B cell (primary cell): ENCODE data around the gene RILPL1. TPM values are rescaled to one million over a fixed set of nuclear protein-coding genes. Genes with fewer than 3 reads are reported as not detected.
"Not testable (repeated sequence)": the region's sequence is repeated elsewhere in the genome, so short reads cannot be mapped to it uniquely, and the experiment has no call there.

Experiments
- ATAC-seq: fragments of 200-7000 bp; cut with Tn5 transposase; one replicate; pipeline ENCODE4 v1.10.0; 2021; ENCODE audit warnings: low read depth, mild to moderate bottlenecking, moderate number of reproducible peaks, moderate library complexity
- CTCF ChIA-PET: fragments of 350-600 bp; sonication (Branson Sonifier 250); formaldehyde crosslinking; loops from one replicate; lab custom pipeline; 2021; ENCODE audit warnings: antibody characterized with exemption, inconsistent platforms; lab: Charles Lee
- POLR2A ChIA-PET: fragments of 350-600 bp; sonication (Branson Sonifier 250); formaldehyde crosslinking; loops from one replicate; lab custom pipeline; 2021; ENCODE audit warnings: antibody characterized with exemption; lab: Charles Lee
- DNase-seq: peaks from one replicate; pipeline ENCODE4 v3.0.0; 2013
- H2AFZ ChIP-seq: 2 replicates; pipeline ENCODE4 v1.6.1; 2012; ENCODE audit warnings: mild to moderate bottlenecking, low read depth, low read length; ENCODE audit not compliant: insufficient read depth, poor library complexity, severe bottlenecking
- H3K27ac ChIP-seq, 2 donors: 1 replicate in 1 of 2; 2 replicates in 1 of 2; pipeline ENCODE4 v1.5.1; 2012 to 2013; ENCODE audit warnings: low read length in 2 of 2, mild to moderate bottlenecking in 2 of 2, moderate library complexity in 1 of 2
- H3K27me3 ChIP-seq, 4 experiments: fragments of 200-600 bp in 1 of 4; sonication (generic) in 1 of 4; replicated peaks in 1 of 4; 1 replicate in 2 of 4; 2 replicates in 2 of 4; pipeline versions ENCODE4 v1.6.1 to v1.7.0; 2013 to 2016; ENCODE audit warnings: low read length in 3 of 4, mild to moderate bottlenecking in 2 of 4, mixed read lengths in 1 of 4, moderate library complexity in 1 of 4; ENCODE audit not compliant: insufficient read depth in 4 of 4, control insufficient read depth in 3 of 4; ENCODE audit errors: control extremely low read depth in 1 of 4
- H3K36me3 ChIP-seq, 2 experiments: replicated peaks in 1 of 2; 1 replicate in 1 of 2; 2 replicates in 1 of 2; pipeline versions ENCODE4 v1.6.1 to v1.7.1; 2013; ENCODE audit warnings: low read length in 1 of 2; ENCODE audit not compliant: insufficient read depth in 2 of 2, control insufficient read depth in 1 of 2; ENCODE audit errors: control extremely low read depth in 1 of 2, extremely low read depth in 1 of 2
- H3K4me1 ChIP-seq, 2 donors: fragments of 200-600 bp in 1 of 2; sonication (generic) in 1 of 2; 1 replicate in 1 of 2; 2 replicates in 1 of 2; pipeline versions ENCODE4 v1.5.1 to v1.6.1; 2013 to 2017; ENCODE audit warnings: low read length in 2 of 2; ENCODE audit not compliant: control insufficient read depth in 2 of 2, insufficient read depth in 2 of 2
- H3K4me2 ChIP-seq: replicated peaks from 2 replicates; pipeline ENCODE3; 2012; ENCODE audit warnings: mild to moderate bottlenecking, low read depth, low read length; ENCODE audit not compliant: poor library complexity, severe bottlenecking
- H3K4me3 ChIP-seq, 5 experiments: fragments of 200-600 bp in 1 of 5; sonication (generic) in 1 of 5; 1 replicate in 3 of 5; 2 replicates in 2 of 5; pipeline versions ENCODE4 v1.5.1 to v1.7.0; 2011 to 2016; ENCODE audit warnings: low read length in 4 of 5, mild to moderate bottlenecking in 4 of 5, low read depth in 2 of 5, control low read depth in 1 of 5, moderate library complexity in 1 of 5; ENCODE audit not compliant: insufficient read depth in 1 of 5; ENCODE audit errors: control extremely low read depth in 1 of 5, extremely low read depth in 1 of 5
- H3K79me2 ChIP-seq: fragments of 200-600 bp; sonication (generic); one replicate; pipeline ENCODE4 v1.6.0; 2016; ENCODE audit warnings: low read length; ENCODE audit not compliant: control insufficient read depth, insufficient read depth
- H3K9ac ChIP-seq: fragments of 200-600 bp; sonication (generic); 2 replicates; pipeline ENCODE4 v1.6.1; 2017; ENCODE audit warnings: mild to moderate bottlenecking, low read length, moderate library complexity
- H3K9me3 ChIP-seq, 3 donors: one replicate each; pipeline versions ENCODE4 v1.6.1 to v1.7.1; 2013; ENCODE audit warnings: low read length in 2 of 3; ENCODE audit not compliant: control insufficient read depth in 2 of 3, insufficient read depth in 1 of 3; ENCODE audit errors: control extremely low read depth in 1 of 3
- H4K20me1 ChIP-seq: 2 replicates; pipeline ENCODE4 v1.6.0; 2012; ENCODE audit warnings: mild to moderate bottlenecking, low read length; ENCODE audit not compliant: insufficient read depth, control insufficient read depth, poor library complexity, severe bottlenecking
- H3K27ac Mint-ChIP-seq: one replicate; pipeline ENCODE4 v1.8.0; 2021; ENCODE audit warnings: mixed read lengths
- H3K27me3 Mint-ChIP-seq: one replicate; pipeline ENCODE4 v1.8.0; 2021; ENCODE audit warnings: mixed read lengths
- H3K4me1 Mint-ChIP-seq: one replicate; pipeline ENCODE4 v1.8.0; 2021; ENCODE audit warnings: mixed read lengths
- H3K4me3 Mint-ChIP-seq: one replicate; pipeline ENCODE4 v1.8.0; 2021; ENCODE audit warnings: mixed read lengths
- H3K9me3 Mint-ChIP-seq: one replicate; pipeline ENCODE4 v1.8.0; 2022; ENCODE audit warnings: mixed read lengths; ENCODE audit not compliant: insufficient read depth
- EZH2 ChIP-seq: IDR thresholded peaks from 2 replicates; pipeline ENCODE4 v1.6.1; 2012; ENCODE audit warnings: borderline replicate concordance, low read depth, mild to moderate bottlenecking, moderate library complexity, low read length; ENCODE audit not compliant: insufficient read depth, poor library complexity, severe bottlenecking
- WGBS: methylation state at CpG from one replicate; pipeline ENCODE4 v1.1.5; 2013; ENCODE audit warnings: missing lambda C conversion rate; ENCODE audit not compliant: insufficient coverage; 5-methylcytosine and 5-hydroxymethylcytosine counted together
- intact Hi-C: fragments of 100-400 bp; cut with micrococcal nuclease; formaldehyde crosslinking; loops from one replicate; pipeline ENCODE4 v1.10.0; 2022
- polyA plus RNA-seq: library from polyadenylated mRNA; depleted of rRNA; stranded (reverse); fragments of >200 nt; gene quantifications from 2 replicates; pipeline ENCODE4 v1.2.3, GENCODE V29; 2012
- total RNA-seq, 2 donors: library from RNA; stranded (reverse); fragments of 120-200 nt in 1 of 2; gene quantifications; 1 replicate in 1 of 2; 2 replicates in 1 of 2; pipeline versions ENCODE4 v1.2.3 to v1.2.4, GENCODE V29; 2013 to 2022
- TF ChIP-seq, protein P1 (sequence below): fragments of 200-600 bp; IDR thresholded peaks from one replicate; pipeline ENCODE4 v1.8.0; 2022; ENCODE audit warnings: antibody characterized with exemption, mild to moderate bottlenecking

Gene RILPL1
- total and polyA plus RNA-seq, 2 donors (not counting 1 experiment from before 2014, with no cell fraction given), result 2.6 to 2.8 TPM

DNA sequence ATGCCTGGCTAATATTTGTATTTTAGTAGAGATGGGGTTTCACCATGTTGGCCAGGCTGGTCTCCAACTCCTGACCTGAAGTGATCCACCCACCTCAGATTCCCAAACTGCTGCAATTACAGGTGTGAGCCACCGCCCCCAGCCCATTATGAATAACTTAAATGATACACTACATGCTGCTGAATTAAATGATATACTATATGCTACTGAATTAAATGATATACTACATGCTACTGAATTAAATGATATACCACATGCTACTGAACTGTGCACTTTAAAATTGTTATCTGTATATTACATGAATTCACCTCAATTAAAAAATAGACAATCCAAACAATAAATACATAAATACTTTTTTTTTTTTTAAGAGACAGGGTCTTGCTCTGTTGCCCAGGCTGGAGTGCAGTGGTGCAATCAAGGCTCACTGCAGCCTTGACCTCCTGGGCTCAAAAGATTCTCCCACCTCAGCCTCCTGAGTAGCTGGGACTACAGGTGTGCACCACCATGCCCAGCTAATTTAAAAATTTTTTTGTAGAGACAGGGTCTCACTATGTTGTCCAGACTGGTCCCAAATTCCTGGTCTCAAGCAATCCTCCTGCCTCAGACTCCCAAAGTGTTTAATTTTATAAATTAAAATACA is 18.8 kb downstream of the RILPL1 start:
- no CpG with 5 or more reads among the region's 1 CpG for WGBS
- H3K4me2 ChIP-seq, H3K4me1 ChIP-seq, H3K9ac ChIP-seq, H2AFZ ChIP-seq, H3K36me3 ChIP-seq, H3K9me3 Mint-ChIP-seq, CTCF ChIA-PET, H3K27me3 Mint-ChIP-seq, H3K4me1 Mint-ChIP-seq, ATAC-seq, H4K20me1 ChIP-seq, H3K27ac ChIP-seq, intact Hi-C loops, DNase-seq, H3K27me3 ChIP-seq, H3K4me3 Mint-ChIP-seq, H3K79me2 ChIP-seq, H3K27ac Mint-ChIP-seq, H3K9me3 ChIP-seq, H3K4me3 ChIP-seq: not testable (repeated sequence)
- POLR2A ChIA-PET, result interaction anchor here (0.7 kb wide), 1 partner anchor 170 kb away, joined by 3 read pairs; no protein-coding TSS in a partner anchor

DNA sequence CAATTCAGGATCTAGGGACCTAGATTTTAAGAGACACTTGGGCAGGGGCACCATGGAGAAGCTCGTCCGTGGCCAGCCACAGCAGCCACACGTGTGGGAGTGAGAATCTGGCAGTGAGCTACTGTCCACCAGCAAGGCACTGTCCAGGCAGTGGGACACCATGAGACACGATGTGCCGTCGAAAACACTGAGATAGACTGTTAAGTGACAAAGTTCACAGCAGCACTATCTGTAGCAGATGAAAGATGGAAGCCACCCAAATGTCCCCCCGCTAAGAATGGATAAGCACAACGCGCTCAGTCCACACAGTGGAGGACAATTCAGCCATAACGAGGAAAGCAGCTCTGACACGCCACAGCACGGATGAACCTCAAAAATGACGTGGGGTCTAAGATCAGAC is 19.7 kb downstream of the RILPL1 start:
- WGBS, result 92% methylated on average over 13 of the region's 13 CpGs
- Histone ChIP-seq H4K20me1 (no peaks in the 10 kb centered on the region), H3K27ac (no peak overlapping the region), H3K9ac (no peak overlapping the region), H3K27me3 (no peaks in the 10 kb centered on the region), H3K4me1 (no peaks in the 10 kb centered on the region), H3K4me3 (no peak overlapping the region), H3K79me2 (no peaks in the 10 kb centered on the region), H2AFZ (no peak overlapping the region), H3K9me3 (no peaks in the 10 kb centered on the region), H3K4me2 (no peak overlapping the region), H3K36me3 (no peaks in the 10 kb centered on the region)
- H3K27ac Mint-ChIP-seq, result no peak overlapping the region
- POLR2A ChIA-PET, result no interaction called here
- H3K4me3 Mint-ChIP-seq, result no peak overlapping the region
- ATAC-seq, result no peak
- H3K4me1 Mint-ChIP-seq, result no peaks in the 10 kb centered on the region
- no peaks in the 10 kb centered on the region for H3K9me3 Mint-ChIP-seq
- no peaks in the 10 kb centered on the region for H3K27me3 Mint-ChIP-seq
- TF ChIP-seq, protein P1, sequence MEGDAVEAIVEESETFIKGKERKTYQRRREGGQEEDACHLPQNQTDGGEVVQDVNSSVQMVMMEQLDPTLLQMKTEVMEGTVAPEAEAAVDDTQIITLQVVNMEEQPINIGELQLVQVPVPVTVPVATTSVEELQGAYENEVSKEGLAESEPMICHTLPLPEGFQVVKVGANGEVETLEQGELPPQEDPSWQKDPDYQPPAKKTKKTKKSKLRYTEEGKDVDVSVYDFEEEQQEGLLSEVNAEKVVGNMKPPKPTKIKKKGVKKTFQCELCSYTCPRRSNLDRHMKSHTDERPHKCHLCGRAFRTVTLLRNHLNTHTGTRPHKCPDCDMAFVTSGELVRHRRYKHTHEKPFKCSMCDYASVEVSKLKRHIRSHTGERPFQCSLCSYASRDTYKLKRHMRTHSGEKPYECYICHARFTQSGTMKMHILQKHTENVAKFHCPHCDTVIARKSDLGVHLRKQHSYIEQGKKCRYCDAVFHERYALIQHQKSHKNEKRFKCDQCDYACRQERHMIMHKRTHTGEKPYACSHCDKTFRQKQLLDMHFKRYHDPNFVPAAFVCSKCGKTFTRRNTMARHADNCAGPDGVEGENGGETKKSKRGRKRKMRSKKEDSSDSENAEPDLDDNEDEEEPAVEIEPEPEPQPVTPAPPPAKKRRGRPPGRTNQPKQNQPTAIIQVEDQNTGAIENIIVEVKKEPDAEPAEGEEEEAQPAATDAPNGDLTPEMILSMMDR, result no peak
- TF ChIP-seq EZH2, result no peak
- intact Hi-C loops, result no loop called here
- CTCF ChIA-PET, result no interaction called here
- DNase-seq, result no peak
